Stimulated activated naive CD4-positive, alpha-beta T cell treated with Interleukin-2 at 50 U/mL for 16 hours (primary cell): ENCODE data around the gene ZNF3.
A peak's percentile ranks its signal among the peaks of the same experiment; 100 is the strongest.

Experiments
- DNase-seq: peaks from one replicate; lab custom pipeline; 2025; lab: John Stamatoyannopoulos, UW

Gene ZNF3

DNA sequence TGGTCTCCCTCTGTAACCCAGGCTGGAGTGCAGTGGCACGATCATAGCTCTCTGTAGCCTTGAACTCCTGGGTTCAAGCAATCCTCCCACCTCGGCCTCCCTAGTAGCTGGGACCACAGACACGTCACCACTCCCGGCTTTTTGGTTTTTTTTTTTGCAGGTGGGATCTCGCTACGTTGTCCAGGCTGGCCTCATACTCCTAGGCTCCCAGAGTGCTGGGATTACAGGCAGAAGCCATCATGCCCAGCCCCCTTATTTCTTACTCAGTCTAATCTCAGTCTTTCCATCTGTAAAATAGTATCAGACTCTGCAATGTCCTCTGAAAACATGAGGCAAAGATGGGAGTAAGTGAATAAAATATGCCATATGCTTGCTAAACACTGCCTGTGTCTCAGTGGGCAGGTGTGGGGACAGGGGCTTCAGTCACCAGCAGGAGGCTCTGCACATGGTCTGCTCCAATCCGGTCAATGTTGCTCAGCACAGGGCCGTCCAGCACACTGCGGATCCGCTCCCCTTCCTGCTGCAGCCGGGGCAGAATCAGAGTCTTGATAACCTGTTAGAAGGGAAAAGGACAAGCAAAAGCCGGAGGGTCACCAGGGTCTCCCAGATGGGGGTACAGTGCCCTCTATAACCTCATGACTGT lies 28.1 kb upstream of the ZNF3 start:
- no peak for DNase-seq

DNA sequence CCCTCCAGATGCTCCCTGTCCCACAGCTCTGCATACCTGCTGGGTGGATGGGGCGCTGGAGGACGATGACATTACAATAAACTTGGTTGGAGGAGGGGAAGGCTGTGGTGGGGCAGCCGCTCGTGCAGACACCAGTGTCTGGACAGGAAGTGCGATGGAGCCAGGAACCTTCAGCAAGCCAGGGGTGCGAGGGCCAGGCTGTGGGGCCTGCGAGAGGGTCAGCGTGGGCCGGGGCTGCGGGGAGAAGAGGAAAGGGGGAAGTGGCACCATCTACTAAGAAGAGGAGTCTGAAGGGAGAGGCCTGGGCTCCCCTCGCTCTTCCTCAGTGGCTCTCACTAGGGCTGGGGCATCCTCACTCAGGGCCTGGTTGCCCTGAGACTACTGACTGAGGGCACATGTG lies 26.4 kb upstream of the ZNF3 start:
- DNase-seq, result no peak

DNA sequence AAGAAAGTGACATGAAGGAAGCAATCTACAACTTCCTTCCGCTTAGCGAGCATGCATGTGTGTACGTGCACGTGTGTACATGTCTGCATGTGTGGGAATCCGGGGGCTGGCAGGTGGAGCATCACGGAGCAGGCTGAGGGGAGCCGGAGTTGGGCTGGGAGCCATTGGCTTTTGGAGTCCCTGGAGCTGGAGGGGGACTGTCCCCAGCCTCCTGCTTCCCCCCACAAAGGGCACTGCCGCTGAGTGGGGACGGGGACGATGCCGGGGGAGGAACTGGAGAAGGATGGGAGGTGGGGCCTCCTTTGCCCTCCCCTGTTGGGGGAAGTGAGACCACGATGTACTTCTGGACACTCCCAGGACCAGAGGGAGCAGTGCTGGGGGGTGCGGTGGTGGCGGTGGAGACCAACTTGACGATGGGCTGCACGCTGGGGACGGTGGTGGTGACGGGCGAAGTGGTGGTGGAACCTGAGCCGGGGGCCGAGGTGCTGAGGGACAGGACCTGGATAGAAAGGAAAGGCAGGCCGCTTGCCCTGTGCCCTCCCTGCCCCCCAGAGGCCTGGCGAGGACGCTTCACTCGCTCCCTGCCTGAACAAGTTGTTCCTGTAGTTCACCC lies 25.7 kb upstream of the ZNF3 start:
- no peak for DNase-seq

DNA sequence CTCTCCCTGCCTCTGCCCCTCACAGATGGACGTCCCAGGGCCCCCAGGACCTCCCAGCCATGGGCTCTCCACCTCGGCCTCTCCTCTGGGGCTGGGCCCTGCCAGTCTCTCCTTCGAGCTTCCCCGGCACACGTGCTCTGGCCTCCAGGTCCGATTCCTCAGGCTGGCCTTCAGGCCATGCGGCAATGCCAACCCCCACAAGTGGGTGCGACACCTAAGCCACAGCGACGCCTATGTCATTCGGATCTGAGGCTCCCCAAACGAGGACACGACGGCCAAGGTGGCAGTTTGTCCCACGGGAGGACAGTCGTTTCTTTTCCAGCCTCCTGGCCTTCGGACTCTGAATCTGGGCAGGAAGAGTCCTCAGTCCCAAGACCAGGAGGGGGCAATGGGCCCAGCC lies 25.1 kb upstream of the ZNF3 start:
- DNase-seq, result no peak

DNA sequence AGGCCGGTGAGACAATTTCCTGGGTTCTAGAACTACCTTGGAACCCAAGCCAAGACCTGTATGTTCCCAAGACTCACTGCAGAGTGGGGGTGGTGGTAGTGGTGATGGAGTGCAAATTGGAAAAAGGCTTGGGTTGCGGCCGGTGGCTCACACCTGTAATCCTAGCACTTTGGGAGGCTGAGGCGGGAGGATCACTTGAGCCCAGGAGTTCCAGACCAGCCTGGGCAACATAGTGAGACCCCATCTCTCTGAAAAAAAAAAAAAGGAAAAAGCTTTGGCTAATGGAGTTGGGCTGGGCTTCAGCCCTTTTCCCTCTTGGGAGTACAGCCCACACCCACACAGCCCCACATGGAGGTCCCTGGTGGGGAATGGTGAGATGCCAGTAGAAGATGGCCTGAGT lies 24.0 kb upstream of the ZNF3 start:
- no peak for DNase-seq

DNA sequence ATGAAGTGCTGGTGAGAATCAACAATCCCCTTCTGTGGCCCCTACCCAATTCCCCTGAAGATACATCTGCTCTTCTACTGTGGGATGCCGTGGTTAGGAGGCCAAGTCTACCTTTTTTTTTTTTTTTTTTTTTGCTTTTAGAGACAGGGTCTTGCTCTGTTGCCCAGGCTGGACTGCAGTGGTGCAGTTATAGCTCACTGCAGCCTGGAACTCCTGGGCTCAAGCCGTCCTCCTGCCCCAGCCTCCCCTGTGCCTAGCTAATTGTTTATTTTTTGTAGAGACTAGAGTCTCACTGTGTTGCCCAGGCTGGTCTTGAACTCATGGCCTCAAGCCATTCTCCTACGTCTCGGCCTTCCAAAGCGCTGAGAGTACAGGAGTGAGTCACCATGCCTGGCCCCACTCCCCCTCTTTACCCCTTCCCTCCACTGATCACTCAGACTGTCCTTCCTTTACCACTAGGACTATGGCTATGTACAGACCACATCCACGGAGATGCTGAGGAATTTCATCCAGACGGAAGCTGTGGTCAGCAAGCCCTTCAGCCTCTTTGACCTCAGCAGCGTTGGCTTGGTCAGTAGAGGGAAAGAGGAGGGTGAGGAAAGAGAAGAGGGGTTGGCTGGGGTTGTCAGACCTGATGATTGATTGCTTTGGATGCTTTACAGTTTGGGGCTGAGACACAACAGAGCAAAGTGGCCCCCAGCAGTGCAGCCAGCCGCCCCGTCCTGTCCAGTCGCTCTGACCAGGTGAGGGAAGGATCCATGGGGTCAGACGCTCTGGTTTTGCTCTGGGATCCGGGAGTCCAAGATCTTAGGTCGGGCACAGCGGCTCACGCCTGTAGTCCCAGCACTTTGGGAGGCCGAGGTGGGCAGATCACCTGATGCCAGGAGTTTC lies 21.7 kb upstream of the ZNF3 start:
- no peak for DNase-seq

DNA sequence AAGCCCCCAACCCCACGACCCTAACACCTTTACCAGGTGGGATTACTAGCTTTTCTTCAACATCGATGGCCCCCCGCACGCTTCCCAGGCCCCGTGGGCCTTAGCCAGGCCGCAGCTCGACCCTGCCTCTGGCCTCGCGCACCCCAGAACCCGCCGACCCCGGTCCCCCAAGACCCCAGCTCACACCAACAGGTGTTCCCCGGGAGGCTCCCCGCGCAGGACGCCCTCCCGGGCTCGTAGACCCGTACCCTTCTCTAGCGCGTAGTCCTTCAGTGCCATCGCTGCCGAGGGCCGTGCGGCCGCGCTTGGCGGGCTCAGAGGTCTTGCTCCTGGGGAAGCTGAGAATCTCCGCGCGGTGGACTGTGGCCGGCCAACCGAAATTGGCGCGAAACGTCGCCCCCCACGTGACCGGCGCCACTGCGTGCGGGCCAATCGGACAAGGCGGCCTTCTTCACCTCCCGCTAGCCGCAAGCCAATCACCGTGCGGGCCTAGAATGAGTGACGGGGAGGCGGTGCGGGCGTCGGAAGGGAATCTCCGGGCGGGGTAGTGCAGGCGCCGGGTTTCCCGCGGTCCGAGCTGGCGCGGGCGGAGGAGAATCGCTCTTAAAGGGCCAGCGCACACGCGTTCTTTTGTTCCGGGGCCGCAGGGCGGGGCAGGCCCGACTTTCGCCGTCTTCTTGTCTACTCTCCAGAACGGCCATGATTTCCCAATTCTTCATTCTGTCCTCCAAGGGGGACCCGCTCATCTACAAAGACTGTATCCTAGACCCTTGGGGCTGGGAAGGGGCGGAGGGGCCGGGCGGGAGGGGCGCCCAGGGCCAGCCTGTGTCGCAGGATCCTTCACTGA lies 19.7 kb upstream of the ZNF3 start, which contains the start of the genes AP4M1 and MCM7:
Gene AP4M1 (plus strand): TSS at position 628 of the 847 bp plus-strand sequence. CDS start 72 bp downstream, at position 700.
Gene MCM7 (minus strand): TSS at position 382 of the 847 bp plus-strand sequence. CDS start 103 bp downstream, at position 279.
- DNase-seq, result peak; percentile 97

DNA sequence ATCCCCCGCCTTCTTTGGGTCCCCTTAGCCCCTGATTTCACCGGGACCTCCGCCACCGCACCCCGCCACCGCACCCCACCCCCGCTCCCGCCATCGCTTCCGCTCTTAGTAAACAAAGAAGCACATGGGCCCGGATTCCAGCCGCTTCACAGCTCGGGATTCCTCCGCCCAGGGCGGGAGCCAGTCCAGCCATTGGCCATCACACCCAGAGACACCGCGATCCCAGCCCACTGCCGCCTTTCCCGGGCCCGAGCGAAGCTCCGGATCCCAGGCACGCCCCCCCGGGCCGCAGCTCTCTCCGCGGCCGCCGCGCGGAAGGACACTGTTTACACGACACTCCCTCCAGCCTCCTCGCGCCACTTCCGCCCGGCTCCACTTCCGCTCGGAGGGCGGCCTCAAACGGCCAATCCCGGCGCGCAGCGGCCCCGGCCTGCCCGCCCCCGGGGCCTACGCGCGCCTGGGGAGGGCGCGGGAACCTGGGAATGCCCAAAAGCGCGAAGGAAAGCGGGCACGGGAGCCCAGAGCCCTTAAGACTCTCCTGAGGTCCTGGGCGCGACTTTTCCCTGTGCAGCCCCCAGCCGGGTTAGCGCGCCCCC lies 19.0 kb upstream of the ZNF3 start:
- peak; percentile 92 for DNase-seq

DNA sequence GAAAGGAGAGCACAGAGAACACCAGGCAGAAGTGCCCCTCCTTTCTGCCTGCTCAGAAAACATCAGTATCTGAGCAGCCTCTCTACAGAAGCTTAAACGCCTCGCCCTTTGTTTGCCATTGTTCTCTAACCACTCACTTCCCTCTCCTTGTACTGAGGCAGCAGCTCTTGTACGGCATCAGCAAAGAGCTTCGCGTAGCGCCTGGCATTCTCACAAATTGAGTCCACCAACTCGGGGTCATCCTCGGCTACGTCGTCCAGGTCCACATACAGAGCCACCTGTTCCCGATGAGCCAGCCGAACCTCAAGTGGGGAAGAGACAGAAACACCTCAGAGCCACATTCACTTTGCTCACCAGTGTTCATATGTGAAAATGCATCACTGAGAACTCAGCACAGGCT lies 17.9 kb upstream of the ZNF3 start:
- DNase-seq, result no peak

DNA sequence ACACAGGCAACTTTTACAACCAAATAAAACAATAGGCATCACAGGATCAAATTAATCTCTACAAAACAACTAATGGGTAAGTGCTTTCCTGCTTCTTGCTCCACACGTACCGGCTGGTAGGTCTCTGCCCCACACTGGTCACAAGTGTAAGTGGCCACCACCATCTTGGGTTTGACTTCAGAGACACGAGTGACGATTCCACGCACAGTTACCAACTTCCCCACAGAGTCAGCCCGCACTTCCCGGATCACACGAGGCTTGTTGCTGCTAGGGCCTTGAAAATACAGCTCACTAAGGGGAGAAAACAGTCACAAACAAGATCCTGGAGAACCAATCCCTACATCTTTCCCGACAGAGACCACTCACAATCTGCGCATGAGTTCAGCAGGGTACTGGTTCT lies 17.4 kb upstream of the ZNF3 start:
- no peak for DNase-seq

DNA sequence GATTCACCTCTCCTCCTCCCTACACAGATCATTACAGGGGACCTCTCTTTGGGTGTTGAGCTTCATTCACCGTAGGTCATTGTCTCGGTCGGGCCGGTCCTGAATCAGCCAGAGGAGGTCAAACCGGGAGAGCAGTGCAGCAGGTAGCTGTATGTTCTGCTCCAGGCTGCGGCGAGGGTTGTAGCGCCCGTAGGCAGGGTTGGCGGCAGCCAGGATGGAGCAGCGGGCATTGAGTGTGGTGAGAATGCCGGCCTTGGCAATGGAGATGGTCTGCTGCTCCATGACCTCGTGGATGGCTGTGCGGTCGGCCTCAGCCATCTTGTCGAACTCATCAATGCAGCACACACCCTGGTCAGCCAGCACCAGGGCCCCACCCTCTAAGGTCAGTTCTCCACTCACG lies 14.2 kb upstream of the ZNF3 start:
- no peak for DNase-seq

DNA sequence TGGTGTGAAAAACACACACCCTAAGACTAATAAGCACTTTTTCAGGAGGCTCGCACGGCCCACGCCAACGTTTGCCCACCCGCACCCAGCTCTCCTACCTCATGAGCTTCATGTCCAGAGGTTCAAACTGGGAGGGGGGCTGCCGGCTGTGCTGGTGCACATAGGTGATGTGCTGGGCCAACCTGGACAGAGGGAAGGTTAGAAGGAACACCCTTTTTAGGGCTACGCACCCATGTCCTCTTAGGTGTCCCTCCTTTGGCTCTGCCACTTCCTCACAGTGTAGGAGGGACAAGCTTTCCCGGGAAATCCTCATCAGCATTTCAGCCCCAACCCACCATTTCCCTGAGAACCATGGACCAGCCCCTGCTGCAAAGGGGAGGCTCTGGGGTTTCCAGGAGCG lies 13.8 kb upstream of the ZNF3 start:
- DNase-seq, result no peak

DNA sequence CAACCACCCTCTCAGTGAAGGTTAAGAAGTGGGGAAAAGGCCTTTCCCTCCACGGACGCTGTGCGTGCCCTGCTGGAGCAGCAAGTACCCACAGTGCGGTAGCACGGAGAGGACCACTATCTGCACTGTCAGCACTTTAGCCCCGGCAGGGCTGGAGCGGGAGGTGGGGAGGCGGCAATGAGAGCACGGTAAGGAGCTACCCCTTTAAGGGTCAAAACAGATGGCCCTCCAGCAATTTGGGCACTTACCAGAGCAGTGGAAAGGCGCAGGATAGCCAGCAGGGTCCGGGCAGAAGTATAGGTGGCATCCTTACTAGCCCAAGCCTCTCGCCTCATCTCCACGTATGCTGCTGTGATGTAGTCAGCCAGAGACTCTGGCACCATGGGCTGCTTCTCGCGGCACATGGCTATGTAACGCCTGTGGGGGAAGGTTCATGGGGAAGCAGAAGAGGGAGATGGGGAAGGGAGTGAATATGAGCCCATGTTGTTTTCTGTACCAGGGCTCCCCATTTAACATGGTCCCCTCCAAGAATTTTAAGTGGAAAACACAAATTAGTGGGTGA lies 12.5 kb upstream of the ZNF3 start:
- DNase-seq, result no peak

DNA sequence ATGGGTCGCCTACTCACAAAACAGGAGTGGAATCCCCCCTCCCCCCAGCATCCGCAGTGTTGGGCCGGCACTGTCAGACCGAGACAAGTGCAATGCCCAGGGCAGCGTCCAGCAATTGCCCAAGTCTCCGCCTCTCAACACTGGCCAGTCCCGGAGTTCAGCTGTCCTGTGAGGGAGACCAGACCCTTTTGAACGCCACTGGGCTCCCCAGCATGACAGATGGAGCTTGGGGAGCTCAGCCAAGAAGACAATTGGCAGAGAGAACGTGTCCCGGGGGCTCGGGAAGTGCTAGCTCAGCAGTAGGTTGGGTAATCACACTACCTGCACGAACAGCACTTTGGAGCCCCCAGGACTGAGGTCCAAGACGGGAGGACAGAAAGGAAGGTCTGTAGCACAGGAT lies 12.0 kb upstream of the ZNF3 start:
- no peak for DNase-seq

DNA sequence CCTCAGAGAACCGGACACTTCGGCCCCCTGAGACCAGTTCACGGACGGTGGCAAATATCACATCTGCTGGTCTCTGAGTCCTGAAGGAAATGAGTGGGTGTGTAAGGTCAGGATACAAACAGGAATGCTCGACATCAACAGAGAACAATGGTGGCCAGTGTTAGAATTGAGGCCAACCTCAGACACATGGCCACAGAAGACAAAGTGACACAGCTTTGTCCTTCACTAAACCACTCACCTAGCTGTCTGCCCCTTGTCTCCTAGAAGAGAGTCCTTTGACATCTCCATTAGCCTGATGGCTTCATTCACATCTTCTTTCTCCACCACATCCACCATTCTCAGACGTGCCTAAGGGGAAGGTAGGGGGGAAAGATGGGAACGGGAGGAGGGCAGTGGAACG lies 11.5 kb upstream of the ZNF3 start:
- no peak for DNase-seq

DNA sequence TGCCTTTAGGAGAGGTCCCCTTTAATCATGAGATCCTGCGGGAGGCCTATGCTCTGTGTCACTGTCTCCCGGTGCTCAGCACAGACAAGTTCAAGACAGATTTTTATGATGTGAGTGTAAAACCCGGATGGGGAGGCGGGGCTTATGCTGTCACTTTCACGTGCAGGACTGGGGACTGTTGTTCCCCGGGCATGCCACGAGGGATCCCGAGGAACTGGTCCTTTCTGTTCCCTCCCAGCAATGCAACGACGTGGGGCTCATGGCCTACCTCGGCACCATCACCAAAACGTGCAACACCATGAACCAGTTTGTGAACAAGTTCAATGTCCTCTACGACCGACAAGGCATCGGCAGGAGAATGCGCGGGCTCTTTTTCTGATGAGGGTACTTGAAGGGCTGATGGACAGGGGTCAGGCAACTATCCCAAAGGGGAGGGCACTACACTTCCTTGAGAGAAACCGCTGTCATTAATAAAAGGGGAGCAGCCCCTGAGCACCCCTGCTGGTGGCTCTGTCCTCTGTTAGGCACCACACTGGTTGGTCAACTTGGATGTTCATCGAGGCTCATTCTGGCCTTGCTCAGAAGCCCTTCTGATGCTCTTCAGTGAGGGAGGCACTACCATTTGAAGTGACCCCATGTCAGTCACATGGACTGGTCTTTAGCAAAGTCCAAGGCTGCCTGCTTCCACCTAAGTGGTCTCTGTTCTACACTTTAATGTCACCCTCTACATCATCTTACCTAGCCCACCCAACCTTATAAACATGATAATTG lies 10.1 kb upstream of the ZNF3 start:
- DNase-seq, result no peak

DNA sequence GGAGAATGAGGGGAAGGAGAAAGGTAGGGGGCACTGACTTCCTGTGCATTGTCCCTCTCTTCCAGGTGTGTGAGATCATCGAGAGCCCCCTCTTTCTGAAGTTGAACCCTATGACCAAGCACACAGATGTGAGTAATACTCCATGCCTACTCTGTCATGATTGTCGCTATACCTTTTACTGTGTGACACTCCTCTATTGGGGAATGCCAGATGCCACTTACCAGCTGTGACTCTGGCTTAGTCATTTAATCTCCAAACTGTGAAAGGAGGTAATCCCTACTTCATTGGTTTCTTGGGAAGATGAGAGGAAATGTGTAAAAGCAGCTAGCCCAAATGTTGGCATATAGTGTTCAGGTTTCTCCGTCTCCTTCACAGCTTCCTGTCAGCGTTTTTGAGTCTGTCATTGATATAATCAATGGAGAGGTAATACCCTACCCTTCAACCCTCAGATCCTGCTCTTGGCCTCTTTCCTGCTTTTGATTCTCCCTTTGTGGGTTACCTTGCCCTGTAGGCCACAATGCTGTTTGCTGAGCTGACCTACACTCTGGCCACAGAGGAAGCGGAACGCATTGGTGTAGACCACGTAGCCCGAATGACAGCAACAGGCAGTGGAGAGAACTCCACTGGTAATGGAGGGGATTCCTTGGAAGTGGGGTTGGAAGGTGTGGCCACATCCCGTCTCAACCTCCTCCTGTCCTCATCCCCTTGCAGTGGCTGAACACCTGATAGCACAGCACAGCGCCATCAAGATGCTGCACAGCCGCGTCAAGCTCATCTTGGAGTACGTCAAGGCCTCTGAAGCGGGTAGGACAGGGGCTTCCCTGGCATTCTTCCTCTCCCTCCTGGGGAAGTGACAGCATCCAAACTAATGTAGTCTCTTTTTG lies 9.2 kb upstream of the ZNF3 start:
- DNase-seq, result no peak

DNA sequence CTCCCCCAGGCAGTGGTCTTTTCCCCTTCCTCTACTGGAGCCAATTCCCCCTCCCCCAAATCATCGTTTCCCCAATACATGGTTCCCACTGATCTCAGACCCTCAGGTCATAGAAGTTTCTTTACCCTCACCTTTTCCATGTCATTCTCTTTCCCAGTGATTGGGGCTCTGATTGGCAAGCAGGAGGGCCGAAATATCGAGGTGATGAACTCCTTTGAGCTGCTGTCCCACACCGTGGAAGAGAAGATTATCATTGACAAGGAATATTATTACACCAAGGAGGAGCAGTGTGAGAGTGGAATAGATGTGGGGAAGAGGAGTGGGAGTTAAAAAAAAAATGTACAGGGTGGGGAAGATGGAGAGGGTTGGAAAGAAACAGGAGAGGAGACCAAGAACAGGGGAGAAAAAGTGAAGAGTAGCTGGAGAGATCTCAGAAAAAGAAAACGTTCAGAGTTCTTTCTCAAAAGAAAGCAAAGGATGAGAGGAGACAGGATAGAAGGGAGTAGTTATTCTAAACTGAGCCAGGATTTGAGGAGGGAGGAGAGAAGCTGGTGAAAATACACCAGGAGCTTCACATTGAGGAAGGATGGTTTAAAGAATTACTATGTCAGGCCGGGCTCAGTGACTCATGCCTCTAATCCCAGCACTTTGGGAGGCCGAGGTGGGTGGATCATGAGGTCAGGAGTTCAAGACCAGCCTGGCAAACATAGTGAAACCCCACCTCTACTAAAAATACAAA lies 8.1 kb upstream of the ZNF3 start:
- no peak for DNase-seq
